Nephron (organoid): Measurements from ENCODE around the gene TCP11L1.
"Not testable (repeated sequence)": the region's sequence is repeated elsewhere in the genome, so short reads cannot be mapped to it uniquely, and the experiment has no call there.

ENCODE experiments used
- H3K27ac Mint-ChIP-seq, 3 experiments: 2 replicates each; pipeline ENCODE4 v1.8.0; 2020; ENCODE audit warnings: mixed read lengths in 3 of 3, mild to moderate bottlenecking in 2 of 3, moderate library complexity in 1 of 3
- H3K27me3 Mint-ChIP-seq: 2 replicates; pipeline ENCODE4 v1.8.0; 2021; ENCODE audit warnings: low read depth, mild to moderate bottlenecking, moderate library complexity, mixed read lengths
- H3K36me3 Mint-ChIP-seq: 2 replicates; pipeline ENCODE4 v1.8.0; 2020; ENCODE audit warnings: low read depth, mixed read lengths
- H3K4me1 Mint-ChIP-seq: 2 replicates; pipeline ENCODE4 v1.8.0; 2020; ENCODE audit warnings: mixed read lengths
- H3K4me3 Mint-ChIP-seq, 3 experiments: 2 replicates each; pipeline ENCODE4 v1.8.0; 2020; ENCODE audit warnings: mild to moderate bottlenecking in 3 of 3, mixed read lengths in 3 of 3, moderate library complexity in 2 of 3
- H3K9me3 Mint-ChIP-seq: 2 replicates; pipeline ENCODE4 v1.8.0; 2020; ENCODE audit warnings: mixed read lengths
- CTCF ChIP-seq, 3 experiments: fragments of 200-600 bp; sonication (generic); IDR thresholded peaks; one replicate each; pipeline ENCODE4 v1.5.0; 2021; ENCODE audit warnings: antibody characterized with exemption in 3 of 3; ENCODE audit not compliant: unreplicated experiment in 3 of 3

The TCP11L1 gene

GRCh38 chr11:33045551-33046255 lies 6.3 kb downstream of the TCP11L1 start:
- Mint-ChIP-seq H3K27ac (no peak overlapping the region), H3K27me3 (no peaks in the 10 kb centered on the region), H3K4me1 (peaks cover 5% of the 10 kb centered on the region), H3K9me3 (no peaks in the 10 kb centered on the region), H3K4me3 (no peak overlapping the region), H3K36me3 (peaks cover 50% of the 10 kb centered on the region)
- TF ChIP-seq CTCF (IDR thresholded peaks at IDR 0.05; ENCODE audit: unreplicated experiment in 3 of 3), result no peak

GRCh38 chr11:33048701-33049100 lies 9.3 kb downstream of the TCP11L1 start:
- not testable (repeated sequence) for H3K4me1 Mint-ChIP-seq, H3K9me3 Mint-ChIP-seq, H3K27ac Mint-ChIP-seq, H3K27me3 Mint-ChIP-seq, H3K4me3 Mint-ChIP-seq
- H3K36me3 Mint-ChIP-seq, result peaks cover 46% of the 10 kb centered on the region

GRCh38 chr11:33049565-33050408 lies 10.4 kb downstream of the TCP11L1 start:
- H3K9me3 Mint-ChIP-seq, H3K4me1 Mint-ChIP-seq, H3K4me3 Mint-ChIP-seq, H3K27me3 Mint-ChIP-seq: not testable (repeated sequence)
- Mint-ChIP-seq H3K36me3 (peaks cover 35% of the 10 kb centered on the region), H3K27ac (peak overlapping the region; percentile 35 to 63 (median 62))

GRCh38 chr11:33052231-33052630 lies 12.9 kb downstream of the TCP11L1 start:
- no peak for TF ChIP-seq CTCF (IDR thresholded peaks at IDR 0.05; ENCODE audit: unreplicated experiment in 3 of 3)
- peaks cover 6% of the 10 kb centered on the region for H3K4me1 Mint-ChIP-seq
- no peak overlapping the region for H3K27ac Mint-ChIP-seq
- H3K36me3 Mint-ChIP-seq, result peaks cover 18% of the 10 kb centered on the region
- no peaks in the 10 kb centered on the region for H3K27me3 Mint-ChIP-seq
- no peak overlapping the region for H3K4me3 Mint-ChIP-seq
- H3K9me3 Mint-ChIP-seq, result no peaks in the 10 kb centered on the region

GRCh38 chr11:33055375-33055774 lies 16.0 kb downstream of the TCP11L1 start:
- no peaks in the 10 kb centered on the region for H3K27me3 Mint-ChIP-seq
- H3K4me1 Mint-ChIP-seq, result peaks cover 17% of the 10 kb centered on the region
- no peak for TF ChIP-seq CTCF (IDR thresholded peaks at IDR 0.05; ENCODE audit: unreplicated experiment in 3 of 3)
- H3K4me3 Mint-ChIP-seq, result no peak overlapping the region
- no peaks in the 10 kb centered on the region for H3K9me3 Mint-ChIP-seq
- no peak overlapping the region for H3K27ac Mint-ChIP-seq
- H3K36me3 Mint-ChIP-seq, result peaks cover 20% of the 10 kb centered on the region

- Mint-ChIP-seq H3K9me3 (no peaks in the 10 kb centered on the region), H3K4me3 (no peak overlapping the region), H3K27me3 (no peaks in the 10 kb centered on the region), H3K27ac (no peak overlapping the region), H3K4me1 (peaks cover 20% of the 10 kb centered on the region), H3K36me3 (peaks cover 25% of the 10 kb centered on the region)
- TF ChIP-seq CTCF (IDR thresholded peaks at IDR 0.05; ENCODE audit: unreplicated experiment in 3 of 3), result no peak
These were observed 17.9 kb downstream of the TCP11L1 start for GRCh38 chr11:33057284-33057683.
